Ectodermal cell (in vitro differentiated cells): ENCODE measurements around the gene CACNG4.

Experiments
- H3K27ac ChIP-seq: 2 replicates; pipeline ENCODE4 v1.7.0; 2013; ENCODE audit warnings: mild to moderate bottlenecking, low read depth, low read length; ENCODE audit not compliant: insufficient read depth, poor library complexity, severe bottlenecking
- H3K27me3 ChIP-seq: 2 replicates; pipeline ENCODE4 v1.7.0; 2013; ENCODE audit warnings: mild to moderate bottlenecking, low read length; ENCODE audit not compliant: insufficient read depth, control insufficient read depth, poor library complexity, severe bottlenecking
- H3K36me3 ChIP-seq: one replicate; pipeline ENCODE4 v1.7.0; 2013; ENCODE audit warnings: low read length; ENCODE audit not compliant: control insufficient read depth, insufficient read depth
- H3K4me1 ChIP-seq: one replicate; pipeline ENCODE4 v1.7.0; 2013; ENCODE audit warnings: low read length; ENCODE audit not compliant: control insufficient read depth, insufficient read depth
- H3K4me3 ChIP-seq: 2 replicates; pipeline ENCODE4 v1.7.0; 2013; ENCODE audit warnings: low read depth, low read length, control low read depth; ENCODE audit not compliant: insufficient read depth
- H3K9me3 ChIP-seq: 2 replicates; pipeline ENCODE4 v1.7.0; 2013; ENCODE audit warnings: mild to moderate bottlenecking, low read length, moderate library complexity; ENCODE audit not compliant: control insufficient read depth
- WGBS, 2 experiments: methylation state at CpG; one replicate each; pipeline ENCODE4 v1.1.7; 2013; ENCODE audit warnings: missing lambda C conversion rate in 2 of 2; 5-methylcytosine and 5-hydroxymethylcytosine counted together

CACNG4 gene

GRCh38 chr17:67055811-67056745 is 91.6 kb downstream of the CACNG4 start:
- Histone ChIP-seq H3K9me3 (no peaks in the 10 kb centered on the region), H3K4me3 (no peak overlapping the region), H3K27me3 (no peaks in the 10 kb centered on the region), H3K36me3 (no peaks in the 10 kb centered on the region), H3K4me1 (no peaks in the 10 kb centered on the region), H3K27ac (no peak overlapping the region)
- WGBS, 2 experiments: 91 to 92% methylated on average over 29 of the region's 29 CpGs

- Histone ChIP-seq H3K36me3 (no peaks in the 10 kb centered on the region), H3K4me1 (no peaks in the 10 kb centered on the region), H3K27ac (no peak overlapping the region), H3K4me3 (no peak overlapping the region), H3K9me3 (no peaks in the 10 kb centered on the region), H3K27me3 (no peaks in the 10 kb centered on the region)
- 91 to 92% methylated on average over 18 of the region's 18 CpGs for WGBS, 2 experiments
Measured at GRCh38 chr17:67056746-67057490, 92.4 kb downstream of the CACNG4 start.

- no peak overlapping the region for H3K27ac ChIP-seq
- no peaks in the 10 kb centered on the region for H3K36me3 ChIP-seq
- H3K9me3 ChIP-seq: no peaks in the 10 kb centered on the region
- no peaks in the 10 kb centered on the region for H3K4me1 ChIP-seq
- H3K4me3 ChIP-seq: no peak overlapping the region
- no peaks in the 10 kb centered on the region for H3K27me3 ChIP-seq
- 95 to 99% methylated on average over 7 to 8 of the region's 8 CpGs for WGBS, 2 experiments
Measured at GRCh38 chr17:67058036-67058435, 93.5 kb downstream of the CACNG4 start.

- no peak overlapping the region for H3K4me3 ChIP-seq
- no peak overlapping the region for H3K27ac ChIP-seq
- 92 to 94% methylated on average over 6 of the region's 6 CpGs for WGBS, 2 experiments
- no peaks in the 10 kb centered on the region for H3K27me3 ChIP-seq
- no peaks in the 10 kb centered on the region for H3K4me1 ChIP-seq
- no peaks in the 10 kb centered on the region for H3K9me3 ChIP-seq
- no peaks in the 10 kb centered on the region for H3K36me3 ChIP-seq
Measured at GRCh38 chr17:67059372-67059771, 94.9 kb downstream of the CACNG4 start.

- Histone ChIP-seq H3K27ac (no peak overlapping the region), H3K9me3 (no peaks in the 10 kb centered on the region), H3K4me1 (no peaks in the 10 kb centered on the region), H3K36me3 (no peaks in the 10 kb centered on the region), H3K4me3 (no peak overlapping the region), H3K27me3 (no peaks in the 10 kb centered on the region)
- WGBS, 2 experiments: 94% methylated on average over 6 of the region's 6 CpGs
Measured at GRCh38 chr17:67063141-67063540, 98.6 kb downstream of the CACNG4 start.

GRCh38 chr17:67066717-67067116 is 102.2 kb downstream of the CACNG4 start:
- Histone ChIP-seq H3K4me1 (no peaks in the 10 kb centered on the region), H3K4me3 (no peak overlapping the region), H3K36me3 (no peaks in the 10 kb centered on the region), H3K9me3 (no peaks in the 10 kb centered on the region), H3K27ac (no peak overlapping the region), H3K27me3 (no peaks in the 10 kb centered on the region)
- WGBS, 2 experiments: 84 to 85% methylated on average over 2 of the region's 2 CpGs

- Histone ChIP-seq H3K9me3 (no peaks in the 10 kb centered on the region), H3K4me1 (no peaks in the 10 kb centered on the region), H3K27ac (no peak overlapping the region), H3K27me3 (no peaks in the 10 kb centered on the region), H3K36me3 (no peaks in the 10 kb centered on the region), H3K4me3 (no peak overlapping the region)
- 89 to 90% methylated on average over 13 of the region's 13 CpGs for WGBS, 2 experiments
Measured at GRCh38 chr17:67067571-67068482, 103.3 kb downstream of the CACNG4 start.

- no peak overlapping the region for H3K27ac ChIP-seq
- 92 to 95% methylated on average over 2 to 3 of the region's 3 CpGs for WGBS, 2 experiments
- no peaks in the 10 kb centered on the region for H3K36me3 ChIP-seq
- no peak overlapping the region for H3K4me3 ChIP-seq
- H3K27me3 ChIP-seq: no peaks in the 10 kb centered on the region
- H3K4me1 ChIP-seq: no peaks in the 10 kb centered on the region
- H3K9me3 ChIP-seq: no peaks in the 10 kb centered on the region
Measured at GRCh38 chr17:67068999-67069398, 104.5 kb downstream of the CACNG4 start.

GRCh38 chr17:67069603-67070136 is 105.2 kb downstream of the CACNG4 start:
- H3K36me3 ChIP-seq: no peaks in the 10 kb centered on the region
- H3K9me3 ChIP-seq: no peaks in the 10 kb centered on the region
- no peak overlapping the region for H3K27ac ChIP-seq
- H3K4me3 ChIP-seq: no peak overlapping the region
- no peaks in the 10 kb centered on the region for H3K27me3 ChIP-seq
- no peaks in the 10 kb centered on the region for H3K4me1 ChIP-seq
- 95 to 96% methylated on average over 4 of the region's 5 CpGs for WGBS, 2 experiments
